Psoas muscle (tissue), 8 donors: ENCODE data around the gene GNMT. TPM values are rescaled to one million over a fixed set of nuclear protein-coding genes. Genes with fewer than 3 reads are reported as not detected.
A peak's percentile ranks its signal among the peaks of the same experiment; 100 is the strongest.

Source experiments
- ATAC-seq, 4 donors: fragments of 200-7000 bp; cut with Tn5 transposase; one replicate each; pipeline ENCODE4 v1.9.1; 2020; ENCODE audit warnings: moderate library complexity in 3 of 4, mild to moderate bottlenecking in 2 of 4
- DNase-seq, 2 donors: peaks; one replicate each; pipeline ENCODE4 v3.0.0-alpha.2; 2020
- H3K27ac ChIP-seq: fragments of 200-600 bp; one replicate; pipeline ENCODE4 v1.8.0; 2022
- H3K27me3 ChIP-seq, 3 donors: fragments of 200-600 bp in 1 of 3; one replicate each; pipeline versions ENCODE4 v1.6.1 to v1.8.0; 2013 to 2022; ENCODE audit warnings: low read length in 2 of 3, mild to moderate bottlenecking in 2 of 3, moderate library complexity in 1 of 3; ENCODE audit not compliant: insufficient read depth in 3 of 3
- H3K36me3 ChIP-seq, 2 donors: fragments of 200-600 bp in 1 of 2; one replicate each; pipeline versions ENCODE4 v1.6.1 to v1.8.0; 2013 to 2022; ENCODE audit warnings: low read depth in 1 of 2, mild to moderate bottlenecking in 1 of 2, moderate library complexity in 1 of 2; ENCODE audit not compliant: insufficient read depth in 1 of 2
- H3K4me1 ChIP-seq: fragments of 200-600 bp; one replicate; pipeline ENCODE4 v1.8.0; 2022
- H3K4me3 ChIP-seq: fragments of 200-600 bp; one replicate; pipeline ENCODE4 v1.8.0; 2022; ENCODE audit warnings: mild to moderate bottlenecking
- H3K9me3 ChIP-seq: fragments of 200-600 bp; one replicate; pipeline ENCODE4 v1.8.0; 2022
- CTCF ChIP-seq: fragments of 200-600 bp; IDR thresholded peaks from one replicate; pipeline ENCODE4 v1.8.0; 2022; ENCODE audit warnings: antibody characterized with exemption
- WGBS, 3 donors: extraction: QIAGEN DNeasy Blood & Tissue Kit; methylation state at CpG; one replicate each; pipeline versions ENCODE4 v1.1.6 to v1.1.7; 2013; 5-methylcytosine and 5-hydroxymethylcytosine counted together
- intact Hi-C, 2 donors: fragments of 100-400 bp; cut with DNase I; formaldehyde crosslinking; loops; one replicate each; pipeline versions ENCODE4 v1.11.0 to v1.14.2; 2022
- polyA plus RNA-seq, 3 donors: library from polyadenylated mRNA; stranded (reverse); fragments of 200-250 nt; gene quantifications; one replicate each; pipeline ENCODE4 v1.2.3, GENCODE V29; 2013
- total RNA-seq, 4 donors: library from RNA; stranded (reverse); fragmentation: NEBNext Ultra II Directional in 2 of 4; extraction: Animal tissue kit (Norgen Biotek cat#: 25700) in 2 of 4; gene quantifications; one replicate each; pipeline versions ENCODE4 v1.2.1 to v1.2.4, GENCODE V29; 2021 to 2023
- donor health status: healthy with polysubstance abuse.
- donor health status: DM: no; HTN: no; CAD: no; lungs with moderate emphysema.
- donor health status: Bipolar disorder and iron deficiency.
- donor health status: healthy.
- donor health status: DM: yes; HTN: yes; CAD: no.
- donor health status: DM: no; HTN: no; CAD: no.
- donor health status: DM: no; HTN: no; CAD: no.
- donor health status: DM: yes; HTN: yes; CAD: no.

The GNMT gene
- total and polyA plus RNA-seq, 7 donors, result 0.09 to 0.74 (median 0.27) TPM; not detected in 1

- peaks cover 0 to 1% of the 10 kb centered on the region in 2 donors for H3K36me3 ChIP-seq
- intact Hi-C loops, result no loop called here
- no peaks in the 10 kb centered on the region for H3K27me3 ChIP-seq
- H3K27ac ChIP-seq, result peak within 1 kb of the TSS; percentile 89
- ATAC-seq (peak; percentile 95 to 98 (median 96)), DNase-seq (peak; percentile 93 to 97)
- WGBS, 3 donors, result 0 to 1% (median 1%) methylated on average over 54 to 63 of the region's 63 CpGs
- H3K4me1 ChIP-seq, result peaks cover 13% of the 10 kb centered on the region
- no peak for TF ChIP-seq CTCF
- no peaks in the 10 kb centered on the region for H3K9me3 ChIP-seq
- peak within 1 kb of the TSS; percentile 91 for H3K4me3 ChIP-seq
Observed at GRCh38 chr6:42928986-42929820, 31.4 kb upstream of the GNMT start, which contains the start of gene CNPY3. Gene CNPY3 (plus strand): TSS chr6:42929480. CDS start chr6:42929571, 91 bp downstream.

- no peak for TF ChIP-seq CTCF
- 4 to 7% (median 5%) methylated on average over 16 of the region's 16 CpGs for WGBS, 3 donors
- H3K27ac ChIP-seq, result peak overlapping the region; percentile 89
- H3K9me3 ChIP-seq, result no peaks in the 10 kb centered on the region
- DNase-seq (no peak), ATAC-seq (peak in 2 of 4 donors; percentile 4 to 10)
- H3K4me3 ChIP-seq, result peak overlapping the region; percentile 91
- H3K36me3 ChIP-seq, result peaks cover 0 to 8% of the 10 kb centered on the region in 2 donors
- H3K4me1 ChIP-seq, result peaks cover 13% of the 10 kb centered on the region
- H3K27me3 ChIP-seq, result no peaks in the 10 kb centered on the region
- intact Hi-C loops, result loop anchor here in 1 of 2 donors (5.0 kb wide), 1 partner anchor 42 kb away; no protein-coding TSS in a partner anchor
Observed at GRCh38 chr6:42929821-42930360, 30.7 kb upstream of the GNMT start.

- Histone ChIP-seq H3K4me3 (no peak overlapping the region), H3K27ac (no peak overlapping the region)
- WGBS, 3 donors, result 90 to 94% (median 94%) methylated on average over 3 of the region's 3 CpGs
Observed at GRCh38 chr6:42932412-42932811, 28.1 kb upstream of the GNMT start.

GRCh38 chr6:42933205-42933604, 27.3 kb upstream of the GNMT start:
- H3K4me3 ChIP-seq, result no peak overlapping the region
- TF ChIP-seq CTCF, result no peak
- 53 to 65% (median 57%) methylated on average over 3 of the region's 3 CpGs for WGBS, 3 donors

More at GRCh38 chr6:42932412-42932811, 28.1 kb upstream of the GNMT start:
- no peaks in the 10 kb centered on the region for H3K9me3 ChIP-seq
- H3K4me1 ChIP-seq, result peaks cover 13% of the 10 kb centered on the region
- no peak for TF ChIP-seq CTCF
- intact Hi-C loops, result loop anchor here in 1 of 2 donors (5.0 kb wide), 1 partner anchor 40 kb away; no protein-coding TSS in a partner anchor
- H3K36me3 ChIP-seq, result peaks cover 3 to 33% of the 10 kb centered on the region in 2 donors
- no peak for ATAC-seq
- no peak for DNase-seq
- no peaks in the 10 kb centered on the region for H3K27me3 ChIP-seq

More at GRCh38 chr6:42933205-42933604, 27.3 kb upstream of the GNMT start:
- H3K4me1 ChIP-seq, result peaks cover 13% of the 10 kb centered on the region
- ATAC-seq, result no peak
- no peaks in the 10 kb centered on the region for H3K9me3 ChIP-seq
- peaks cover 3 to 41% of the 10 kb centered on the region in 2 donors for H3K36me3 ChIP-seq
- no peak for DNase-seq
- H3K27ac ChIP-seq, result no peak overlapping the region
- intact Hi-C loops, result loop anchor here in 1 of 2 donors (5.0 kb wide), 1 partner anchor 39 kb away; no protein-coding TSS in a partner anchor
- no peaks in the 10 kb centered on the region for H3K27me3 ChIP-seq
